NCI-H82 treated with DMSO at 0.1 percent for 48 hours (cell line): ENCODE results near the gene THAP8.
"Not testable (repeated sequence)": the region's sequence is repeated elsewhere in the genome, so short reads cannot be mapped to it uniquely, and the experiment has no call there.

Experiments used
- DNase-seq: peaks from one replicate; lab custom pipeline; 2025; ENCODE audit not compliant: unreplicated experiment; lab: John Stamatoyannopoulos, UW

The THAP8 gene

GRCh38 chr19:36068810-36069499 is 14.9 kb upstream of the THAP8 start:
- not testable (repeated sequence) for DNase-seq

- DNase-seq: no peak
Observed at GRCh38 chr19:36067681-36068080, 13.6 kb upstream of the THAP8 start.

- DNase-seq: no peak
Observed at GRCh38 chr19:36064826-36065225, 10.7 kb upstream of the THAP8 start.

- DNase-seq: no peak
Observed at GRCh38 chr19:36061367-36061766, 7.3 kb upstream of the THAP8 start.

- DNase-seq: no peak
Observed at GRCh38 chr19:36060430-36060829, 6.3 kb upstream of the THAP8 start.

- DNase-seq: peak; percentile 79
Observed at GRCh38 chr19:36059180-36059910, 5.3 kb upstream of the THAP8 start.

GRCh38 chr19:36058481-36059179 is 4.5 kb upstream of the THAP8 start:
- DNase-seq: no peak

- peak; percentile 96 for DNase-seq
Observed at GRCh38 chr19:36054733-36055686, 925 bp upstream of the THAP8 start, which contains the start of gene WDR62. WDR62 (plus strand) TSS chr19:36054897; CDS start chr19:36054972, 75 bp downstream.

GRCh38 chr19:36051637-36052036 is 2.4 kb downstream of the THAP8 start:
- no peak for DNase-seq

GRCh38 chr19:36051236-36051635 is 2.8 kb downstream of the THAP8 start:
- DNase-seq: no peak

GRCh38 chr19:36049080-36049698 is 4.9 kb downstream of the THAP8 start:
- no peak for DNase-seq

GRCh38 chr19:36047835-36048234 is 6.2 kb downstream of the THAP8 start:
- no peak for DNase-seq

GRCh38 chr19:36046443-36047050 is 7.5 kb downstream of the THAP8 start:
- DNase-seq: no peak

- DNase-seq: no peak
Observed at GRCh38 chr19:36043952-36044351, 10.1 kb downstream of the THAP8 start.

- DNase-seq: no peak
Observed at GRCh38 chr19:36041831-36042230, 12.3 kb downstream of the THAP8 start.

GRCh38 chr19:36041092-36041491 is 13.0 kb downstream of the THAP8 start:
- not testable (repeated sequence) for DNase-seq

GRCh38 chr19:36040495-36040894 is 13.6 kb downstream of the THAP8 start:
- no peak for DNase-seq

- DNase-seq: peak; percentile 46
Observed at GRCh38 chr19:36032251-36033104, 21.6 kb downstream of the THAP8 start, which contains the start of gene CLIP3. CLIP3 (minus strand) TSS chr19:36032873; CDS start chr19:36032357, 516 bp downstream.

- DNase-seq: no peak
Observed at GRCh38 chr19:36031308-36031707, 22.8 kb downstream of the THAP8 start.
